HCT116 (cell line): ENCODE data around the gene EIF4A3.

ENCODE experiments used
- CEBPB ChIP-seq: IDR thresholded peaks from 2 replicates; pipeline ENCODE4 v1.6.1; 2012; ENCODE audit warnings: low read depth
- CTCF ChIP-seq, 3 experiments: fragments of 200-600 bp in 1 of 3; sonication (generic) in 1 of 3; IDR thresholded peaks in 2 of 3; conservative IDR thresholded peaks in 1 of 3; 2 replicates each; pipeline ENCODE4 v1.5.1; 2012 to 2017; ENCODE audit warnings: low read depth in 2 of 3, low read length in 2 of 3, antibody characterized with exemption in 1 of 3, borderline replicate concordance in 1 of 3, control low read depth in 1 of 3, mild to moderate bottlenecking in 1 of 3, mixed read lengths in 1 of 3, mixed run types in 1 of 3, moderate library complexity in 1 of 3; ENCODE audit not compliant: insufficient read depth in 1 of 3
- EGR1 ChIP-seq: IDR thresholded peaks from 2 replicates; pipeline ENCODE4 v1.6.1; 2012; ENCODE audit warnings: low read depth
- EZH2 ChIP-seq: fragments of 200-600 bp; sonication (generic); IDR thresholded peaks from 2 replicates; pipeline ENCODE4 v1.6.1; 2017; ENCODE audit warnings: antibody characterized with exemption, mixed run types
- EZH2phosphoT487 ChIP-seq: fragments of 200-600 bp; IDR thresholded peaks from 2 replicates; pipeline ENCODE4 v1.6.1; 2018; ENCODE audit warnings: antibody characterized with exemption, borderline replicate concordance
- MAX ChIP-seq: IDR thresholded peaks from 2 replicates; pipeline ENCODE4 v1.6.1; 2012
- POLR2A ChIP-seq: IDR thresholded peaks from 2 replicates; pipeline ENCODE4 v1.7.0; 2011; ENCODE audit warnings: borderline replicate concordance; ENCODE audit not compliant: insufficient read depth, insufficient read length; ENCODE audit errors: extremely low read depth
- POLR2AphosphoS5 ChIP-seq: IDR thresholded peaks from 2 replicates; pipeline ENCODE4 v1.6.1; 2011; ENCODE audit warnings: mild to moderate bottlenecking, low read depth, low read length, moderate library complexity
- SIN3A ChIP-seq: IDR thresholded peaks from 2 replicates; pipeline ENCODE4 v1.6.1; 2012; ENCODE audit warnings: low read depth
- SP1 ChIP-seq: IDR thresholded peaks from 2 replicates; pipeline ENCODE4 v1.6.1; 2012; ENCODE audit warnings: low read depth
- TCF7L2 ChIP-seq: IDR thresholded peaks from 2 replicates; pipeline ENCODE4 v1.7.0; 2011; ENCODE audit warnings: borderline replicate concordance, inconsistent platforms; ENCODE audit not compliant: insufficient read depth, insufficient read length; ENCODE audit errors: extremely low read depth
- ZNF274 ChIP-seq: fragments of 200-500 bp; sonication (Bioruptor generic); IDR thresholded peaks from 2 replicates; pipeline ENCODE4 v1.6.1; 2014; ENCODE audit warnings: mild to moderate bottlenecking, low read depth, low read length, inconsistent platforms
- TF ChIP-seq, protein P1 (sequence below): IDR thresholded peaks from 2 replicates; pipeline ENCODE4 v1.6.1; 2012; ENCODE audit warnings: low read depth

DNA sequence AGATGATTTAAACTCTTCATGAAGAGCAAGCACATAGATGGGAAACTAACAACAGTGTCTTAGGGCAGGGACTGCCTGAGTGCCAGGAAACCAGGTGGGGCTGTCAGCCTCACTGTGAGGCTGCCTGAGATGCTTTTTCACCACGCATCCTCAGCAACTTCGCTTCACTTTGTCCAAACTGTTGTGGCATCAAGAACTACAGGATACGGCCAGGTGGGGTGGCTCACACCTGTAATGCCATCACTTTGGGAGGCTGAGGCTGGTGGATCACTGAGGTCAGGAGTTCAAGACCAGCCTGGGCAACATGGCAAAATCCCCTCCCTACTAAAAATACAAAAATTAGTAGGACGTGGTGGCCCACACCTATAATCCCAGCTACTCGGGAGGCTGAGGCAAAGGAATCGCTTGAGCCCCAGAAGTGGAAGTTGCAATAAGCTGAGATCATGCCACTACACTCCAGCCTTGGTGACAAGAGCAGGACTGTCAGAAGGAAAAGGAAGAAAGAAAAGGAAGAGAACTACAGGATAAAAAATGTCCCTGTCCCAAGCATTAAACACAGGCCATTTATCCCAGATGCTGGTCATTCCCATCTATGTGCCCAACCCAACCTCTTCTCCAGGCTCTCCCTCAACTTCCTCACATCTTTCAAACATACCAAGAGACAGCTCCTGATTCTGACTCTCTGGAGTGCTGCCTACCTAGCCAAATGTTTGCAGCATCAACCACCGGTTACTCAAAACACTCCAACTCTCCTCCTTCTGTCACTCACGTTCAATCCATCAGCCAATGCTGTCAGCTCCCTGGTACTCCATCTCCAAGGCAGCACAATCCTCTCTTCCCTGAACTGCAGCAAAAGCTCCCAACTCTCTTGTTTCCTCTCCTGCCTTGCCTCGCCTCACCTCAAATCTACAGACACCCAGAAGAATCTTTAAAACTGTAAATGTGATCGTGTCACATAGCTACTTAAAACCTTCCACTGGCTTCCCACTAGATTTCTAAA lies 1.6 kb downstream of the EIF4A3 start:
- no peak for TF ChIP-seq POLR2AphosphoS5
- no peak for TF ChIP-seq CTCF (IDR thresholded peaks at IDR 0.05 in 2 of 3, conservative IDR thresholded peaks at IDR 0.05 in 1 of 3; ENCODE audit: borderline replicate concordance in 1 of 3, insufficient read depth in 1 of 3, low read depth in 2 of 3, low read length in 2 of 3)
- TF ChIP-seq POLR2A = no peak
- TF ChIP-seq EZH2 = no peak
- TF ChIP-seq MAX = no peak
- TF ChIP-seq, protein P1, sequence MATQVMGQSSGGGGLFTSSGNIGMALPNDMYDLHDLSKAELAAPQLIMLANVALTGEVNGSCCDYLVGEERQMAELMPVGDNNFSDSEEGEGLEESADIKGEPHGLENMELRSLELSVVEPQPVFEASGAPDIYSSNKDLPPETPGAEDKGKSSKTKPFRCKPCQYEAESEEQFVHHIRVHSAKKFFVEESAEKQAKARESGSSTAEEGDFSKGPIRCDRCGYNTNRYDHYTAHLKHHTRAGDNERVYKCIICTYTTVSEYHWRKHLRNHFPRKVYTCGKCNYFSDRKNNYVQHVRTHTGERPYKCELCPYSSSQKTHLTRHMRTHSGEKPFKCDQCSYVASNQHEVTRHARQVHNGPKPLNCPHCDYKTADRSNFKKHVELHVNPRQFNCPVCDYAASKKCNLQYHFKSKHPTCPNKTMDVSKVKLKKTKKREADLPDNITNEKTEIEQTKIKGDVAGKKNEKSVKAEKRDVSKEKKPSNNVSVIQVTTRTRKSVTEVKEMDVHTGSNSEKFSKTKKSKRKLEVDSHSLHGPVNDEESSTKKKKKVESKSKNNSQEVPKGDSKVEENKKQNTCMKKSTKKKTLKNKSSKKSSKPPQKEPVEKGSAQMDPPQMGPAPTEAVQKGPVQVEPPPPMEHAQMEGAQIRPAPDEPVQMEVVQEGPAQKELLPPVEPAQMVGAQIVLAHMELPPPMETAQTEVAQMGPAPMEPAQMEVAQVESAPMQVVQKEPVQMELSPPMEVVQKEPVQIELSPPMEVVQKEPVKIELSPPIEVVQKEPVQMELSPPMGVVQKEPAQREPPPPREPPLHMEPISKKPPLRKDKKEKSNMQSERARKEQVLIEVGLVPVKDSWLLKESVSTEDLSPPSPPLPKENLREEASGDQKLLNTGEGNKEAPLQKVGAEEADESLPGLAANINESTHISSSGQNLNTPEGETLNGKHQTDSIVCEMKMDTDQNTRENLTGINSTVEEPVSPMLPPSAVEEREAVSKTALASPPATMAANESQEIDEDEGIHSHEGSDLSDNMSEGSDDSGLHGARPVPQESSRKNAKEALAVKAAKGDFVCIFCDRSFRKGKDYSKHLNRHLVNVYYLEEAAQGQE = no peak
- no peak for TF ChIP-seq SP1
- TF ChIP-seq EGR1 = no peak
- no peak for TF ChIP-seq TCF7L2
- TF ChIP-seq SIN3A = no peak
- TF ChIP-seq ZNF274 = no peak
- no peak for TF ChIP-seq EZH2phosphoT487
- no peak for TF ChIP-seq CEBPB
